Activated CD8-positive, alpha-beta memory T cell treated with anti-CD3 and anti-CD28 coated beads for 4 hours (primary cell): ENCODE measurements around the gene CEP131.

Source experiments
- DNase-seq, 2 donors: peaks; one replicate each; pipeline ENCODE4 v3.0.0-alpha.2; 2020; ENCODE audit warnings: low read depth in 2 of 2

Gene CEP131

DNA sequence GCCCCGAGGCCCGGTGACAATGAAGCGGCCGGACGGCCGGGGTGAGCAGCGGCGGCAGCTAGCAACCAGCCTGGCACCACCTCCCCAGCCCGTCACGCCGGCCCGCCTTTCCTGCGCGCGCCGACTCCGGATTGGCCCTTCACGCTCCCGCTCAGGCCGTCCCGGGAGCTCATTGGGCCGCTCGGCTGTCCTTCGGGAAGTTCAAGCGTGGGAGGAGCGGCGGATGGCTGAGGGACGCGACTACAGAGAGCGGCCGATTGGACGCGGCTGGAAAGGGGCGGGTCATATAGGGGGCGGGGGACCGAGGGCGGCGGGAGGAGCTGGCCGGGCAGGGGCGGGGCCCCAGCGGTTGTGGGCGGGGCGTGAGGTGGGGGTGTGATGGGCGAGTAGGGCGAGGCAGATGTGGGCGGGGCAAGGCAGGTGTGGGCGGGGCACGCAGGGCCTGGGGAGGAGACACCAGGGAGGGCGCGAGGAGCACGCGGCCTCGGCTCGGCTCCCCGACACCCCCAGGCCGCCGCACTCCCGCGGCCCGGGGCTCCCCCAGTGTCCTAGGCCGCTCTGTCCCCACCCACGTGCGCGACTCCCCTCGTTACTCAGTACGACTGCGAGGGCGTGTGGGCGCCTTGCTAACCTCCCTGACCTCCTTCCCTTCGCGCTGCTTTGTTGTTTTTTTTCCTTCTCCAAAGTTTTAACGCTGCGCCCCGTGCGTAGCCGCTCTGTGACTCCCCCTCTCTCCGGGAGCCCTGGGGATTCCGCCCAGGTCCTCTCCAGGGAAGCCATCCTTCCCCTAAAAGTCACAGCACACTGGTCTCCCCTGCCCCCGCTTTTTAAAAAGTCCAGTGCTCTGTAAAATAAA lies at the start of gene CEP131:
Gene CEP131 (minus strand): TSS at position 60 of the 856 bp plus-strand sequence. CDS start 2,909 bp downstream, outside the sequence.
- DNase-seq, result peak; percentile 98 to 99

- DNase-seq, result no peak
Observed at GRCh38 chr17:81271226-81271625, 48.5 kb upstream of the CEP131 start.

DNA sequence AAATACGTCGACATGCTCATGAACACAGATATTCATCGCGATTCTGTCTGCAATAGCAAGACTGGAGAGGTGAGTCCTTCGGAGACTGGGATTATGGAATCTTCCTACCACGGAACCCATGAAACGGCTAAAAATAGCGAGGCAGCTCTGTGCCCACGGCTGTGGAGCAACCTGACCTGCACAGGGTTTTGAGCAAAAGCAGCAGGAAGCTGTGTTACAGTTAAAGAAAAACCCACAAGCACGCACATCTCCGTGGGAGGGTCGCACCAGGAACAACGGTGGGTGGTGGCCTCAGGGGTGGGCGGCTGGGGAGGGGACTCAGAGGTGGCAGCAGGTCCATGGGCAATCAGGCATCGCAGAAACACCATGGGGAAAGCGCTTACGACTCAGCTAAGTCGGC lies 47.5 kb upstream of the CEP131 start:
- no peak for DNase-seq

DNA sequence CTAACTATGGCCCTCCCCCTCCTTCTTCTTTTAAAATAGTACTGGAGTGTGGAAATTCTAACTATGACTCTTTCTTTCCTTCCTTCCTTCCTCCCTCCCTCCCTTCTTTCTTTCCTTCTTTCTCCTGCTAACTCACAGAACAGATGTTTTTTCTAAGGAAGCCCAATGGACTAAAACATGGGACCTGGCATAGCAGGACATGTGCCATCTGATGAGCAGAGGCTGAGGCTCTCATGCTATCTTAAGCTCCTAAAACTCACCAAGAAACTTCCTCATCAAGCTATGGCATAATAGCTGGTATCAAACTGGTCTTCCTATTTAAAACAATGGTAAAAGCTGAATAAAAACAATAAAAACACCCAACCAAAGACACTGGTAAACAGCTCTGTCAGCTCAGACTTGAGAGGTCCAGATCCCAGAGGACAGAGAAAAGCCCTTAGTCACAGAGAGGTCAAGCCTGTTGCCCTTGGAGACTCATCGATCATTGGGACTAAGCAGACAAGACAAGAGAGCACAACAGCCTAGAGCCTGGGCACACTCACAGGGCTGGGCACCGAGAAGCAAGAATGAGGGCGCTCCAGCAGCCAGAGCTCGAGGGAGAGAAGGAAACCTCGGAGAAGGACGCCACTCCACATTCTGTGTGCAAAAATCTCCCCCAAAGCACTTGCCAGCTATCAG lies 44.8 kb upstream of the CEP131 start:
- DNase-seq, result no peak

DNA sequence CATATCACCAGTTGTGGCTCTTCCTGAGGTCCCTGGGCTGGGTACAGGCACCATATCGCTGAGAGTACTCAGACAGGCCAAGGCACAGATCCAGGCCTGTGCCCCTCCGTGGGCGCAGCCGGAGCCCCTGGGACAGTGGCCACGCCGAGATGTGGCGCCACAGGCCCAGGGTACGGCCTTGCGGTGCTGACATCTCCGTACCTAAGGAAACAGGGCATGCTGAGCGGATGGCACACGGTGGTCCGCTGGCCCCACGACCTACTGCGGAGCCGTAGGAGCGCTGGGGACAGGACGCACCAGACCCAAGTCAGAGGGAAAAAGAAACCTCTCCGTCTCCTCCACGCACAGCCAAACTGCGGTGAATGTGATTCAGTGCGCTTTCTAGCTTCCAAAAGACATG lies 42.8 kb upstream of the CEP131 start:
- DNase-seq, result no peak

DNA sequence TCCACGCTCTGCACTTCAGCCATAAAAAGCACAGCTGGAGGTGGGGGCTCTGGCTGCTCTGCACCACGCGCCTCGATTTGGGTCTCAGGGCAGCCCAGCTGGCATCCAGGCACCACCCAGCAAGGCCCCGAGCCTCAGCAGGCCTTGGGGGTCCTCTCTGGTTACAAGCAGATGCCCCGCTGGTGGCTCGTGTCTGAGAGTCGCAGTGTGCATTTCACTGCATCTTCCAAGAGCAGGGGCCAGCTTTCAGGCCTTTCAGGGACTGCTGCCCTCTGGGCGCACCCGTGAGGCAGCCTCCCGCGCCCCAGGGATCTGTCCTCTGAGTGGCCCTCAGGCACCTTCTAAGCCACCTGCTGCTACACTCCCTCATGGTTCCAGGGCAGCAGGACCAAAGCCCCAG lies 41.9 kb upstream of the CEP131 start:
- no peak for DNase-seq

DNA sequence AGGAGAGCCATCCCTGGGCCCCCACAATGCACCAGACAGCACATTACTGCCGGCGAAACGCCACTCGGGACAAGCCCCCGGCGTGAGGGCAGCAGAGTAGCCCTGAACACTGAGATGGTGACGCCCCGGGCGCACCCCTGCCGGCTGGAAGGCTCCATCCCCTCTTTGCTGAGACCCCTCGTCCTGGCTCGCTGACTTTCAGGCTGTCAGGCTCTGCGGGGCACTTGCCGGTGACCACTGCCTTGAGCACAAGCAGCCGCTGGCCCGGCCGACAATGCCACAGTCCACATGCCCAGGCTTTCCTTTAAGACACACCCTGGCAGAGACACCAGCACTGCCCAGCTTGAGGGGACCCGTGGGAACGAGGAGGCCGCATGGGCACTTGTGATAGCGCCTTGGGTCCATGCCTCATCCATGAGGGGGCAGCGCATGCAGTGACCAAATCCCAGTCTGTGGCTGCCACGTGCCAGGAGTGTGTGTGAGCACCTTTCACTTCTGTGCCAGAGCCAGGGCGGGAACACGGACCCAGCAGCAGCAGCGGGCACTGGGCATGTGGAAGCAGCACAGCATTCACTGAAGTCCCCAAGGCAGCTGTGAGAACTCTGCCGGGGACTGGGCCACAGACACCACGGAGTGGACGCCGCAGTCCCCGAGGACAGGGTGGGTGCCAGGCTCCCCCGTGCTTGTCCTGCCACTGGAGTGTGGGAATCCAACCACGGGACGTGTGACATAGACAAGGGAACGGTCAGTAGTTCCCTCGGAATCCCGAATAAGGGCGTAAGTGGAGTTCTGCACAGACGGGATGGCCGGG lies 40.8 kb upstream of the CEP131 start:
- no peak for DNase-seq

DNA sequence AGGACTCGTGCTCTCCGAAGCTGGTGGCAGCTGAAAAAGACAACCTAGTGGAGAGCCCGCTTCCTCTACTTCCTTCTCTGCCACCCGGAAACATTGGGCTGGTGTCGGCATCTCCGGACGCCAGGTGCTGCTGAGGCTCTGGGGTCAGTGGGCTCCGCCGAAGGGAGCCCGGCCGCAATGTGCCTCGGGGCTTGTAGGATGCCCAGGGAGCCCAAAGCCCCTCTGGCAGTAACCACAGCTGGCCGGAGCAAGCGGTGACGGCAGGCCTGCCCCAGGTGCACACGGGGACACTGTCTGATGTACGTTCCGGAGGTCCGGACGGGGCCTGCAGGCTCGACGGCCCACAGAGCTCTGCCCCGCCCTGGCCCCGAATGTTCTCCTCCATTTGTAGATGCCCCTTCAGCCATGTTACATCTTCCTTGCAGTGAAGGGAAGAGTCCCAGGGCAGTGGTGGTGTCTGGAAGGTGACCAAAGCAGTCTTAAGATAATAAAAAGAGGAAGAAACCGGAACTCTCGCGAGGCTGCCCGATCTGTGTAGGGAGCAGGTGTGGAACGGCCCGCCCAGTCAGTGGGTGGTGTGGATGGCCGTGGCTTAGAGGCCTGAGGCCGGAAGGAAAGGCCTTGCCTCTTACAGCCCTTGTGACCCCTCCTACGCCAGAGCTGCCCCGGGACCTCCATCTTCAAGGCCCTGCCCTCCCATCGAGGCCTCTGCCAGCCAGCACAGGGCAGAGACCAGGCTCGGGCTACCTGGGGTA lies 39.0 kb upstream of the CEP131 start:
- DNase-seq, result no peak

- no peak for DNase-seq
Observed at GRCh38 chr17:81261096-81261495, 38.3 kb upstream of the CEP131 start.

GRCh38 chr17:81260641-81261040 lies 37.9 kb upstream of the CEP131 start:
- DNase-seq, result no peak

DNA sequence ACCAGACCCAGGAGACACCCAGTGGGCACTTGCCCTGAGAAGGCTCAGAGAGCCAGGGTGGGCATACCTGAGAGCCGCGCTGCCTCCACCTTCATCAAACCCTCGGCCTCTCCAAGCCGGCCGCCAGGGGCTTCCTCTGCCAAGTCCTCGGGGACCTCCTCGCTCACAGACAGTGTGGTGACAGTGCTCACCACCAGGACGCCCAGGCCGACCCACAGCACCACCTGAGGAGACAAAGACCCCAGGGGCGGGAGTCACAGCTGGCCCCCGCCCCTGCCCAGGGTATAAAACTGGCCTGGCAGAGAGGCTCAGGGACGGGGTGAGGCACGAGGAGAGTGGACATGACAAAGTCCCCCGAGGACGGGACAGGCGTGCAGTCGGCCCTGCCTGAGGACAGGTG lies 37.4 kb upstream of the CEP131 start:
- no peak for DNase-seq

DNA sequence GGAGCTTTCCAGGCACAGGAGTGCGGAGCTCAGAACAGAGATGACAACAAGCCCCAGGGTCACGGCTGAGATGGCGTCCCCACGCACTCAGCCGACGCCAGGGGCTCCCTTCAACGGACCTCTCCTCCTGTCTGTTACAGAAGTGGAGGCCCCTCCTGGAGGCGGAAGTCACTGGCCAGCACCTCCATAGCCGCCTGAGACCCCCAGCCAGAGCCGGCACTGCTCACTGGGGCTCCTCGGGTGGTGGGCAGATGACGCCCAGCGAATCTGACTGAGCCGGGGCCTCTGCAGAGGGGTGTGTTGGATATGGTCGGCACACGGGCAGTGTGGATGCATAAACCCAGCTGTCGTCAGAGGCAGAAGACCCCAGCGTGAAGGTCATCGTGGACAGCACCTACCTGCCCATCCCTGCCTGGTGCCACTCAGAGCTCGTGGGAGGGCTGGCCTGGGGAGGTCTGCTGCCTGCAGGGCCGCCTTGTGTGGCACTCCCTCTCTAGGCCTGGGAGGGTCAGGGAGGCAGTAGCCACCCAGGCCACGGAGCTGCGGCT lies 36.4 kb upstream of the CEP131 start:
- DNase-seq, result no peak

DNA sequence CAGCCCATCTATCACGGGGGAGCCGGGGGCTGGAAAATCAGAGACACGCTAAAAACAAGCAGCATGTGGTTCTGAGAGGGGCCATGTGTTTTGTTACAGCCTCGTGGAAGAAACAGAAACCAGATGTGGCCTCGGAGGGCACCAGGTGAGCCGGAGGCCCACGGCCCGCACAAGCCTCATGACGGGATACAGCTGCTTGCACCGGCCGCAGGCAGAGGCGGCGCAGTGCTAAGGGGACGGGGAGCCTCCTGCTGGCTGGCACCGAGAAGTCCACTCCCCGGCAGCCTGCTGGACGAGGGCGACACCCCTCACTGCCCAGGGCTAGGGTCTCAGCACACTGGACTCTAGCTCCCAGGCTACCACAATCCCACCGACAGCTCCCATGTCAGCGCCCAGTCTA lies 35.5 kb upstream of the CEP131 start:
- DNase-seq, result no peak

- DNase-seq, result no peak
Observed at GRCh38 chr17:81257533-81257932, 34.8 kb upstream of the CEP131 start.

DNA sequence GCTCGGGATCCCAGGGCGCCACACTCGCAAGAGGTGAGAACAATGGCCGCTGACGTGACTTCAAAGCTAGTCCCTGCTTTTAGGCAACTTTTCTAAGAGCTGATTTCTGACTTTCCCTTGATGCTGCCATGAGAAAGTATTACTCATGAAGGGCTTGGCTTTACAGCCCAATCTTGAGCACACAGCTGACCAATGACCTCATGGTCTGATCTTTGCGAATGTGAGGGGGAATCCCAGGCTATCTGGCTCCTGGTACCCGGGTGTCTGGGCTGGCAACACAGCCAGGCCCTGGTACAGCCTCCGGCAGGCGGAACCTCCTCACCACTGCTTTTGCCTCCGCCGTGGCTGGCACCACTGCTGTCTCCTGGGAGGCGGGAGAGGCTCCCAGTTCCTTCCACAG lies 33.9 kb upstream of the CEP131 start:
- DNase-seq, result no peak

DNA sequence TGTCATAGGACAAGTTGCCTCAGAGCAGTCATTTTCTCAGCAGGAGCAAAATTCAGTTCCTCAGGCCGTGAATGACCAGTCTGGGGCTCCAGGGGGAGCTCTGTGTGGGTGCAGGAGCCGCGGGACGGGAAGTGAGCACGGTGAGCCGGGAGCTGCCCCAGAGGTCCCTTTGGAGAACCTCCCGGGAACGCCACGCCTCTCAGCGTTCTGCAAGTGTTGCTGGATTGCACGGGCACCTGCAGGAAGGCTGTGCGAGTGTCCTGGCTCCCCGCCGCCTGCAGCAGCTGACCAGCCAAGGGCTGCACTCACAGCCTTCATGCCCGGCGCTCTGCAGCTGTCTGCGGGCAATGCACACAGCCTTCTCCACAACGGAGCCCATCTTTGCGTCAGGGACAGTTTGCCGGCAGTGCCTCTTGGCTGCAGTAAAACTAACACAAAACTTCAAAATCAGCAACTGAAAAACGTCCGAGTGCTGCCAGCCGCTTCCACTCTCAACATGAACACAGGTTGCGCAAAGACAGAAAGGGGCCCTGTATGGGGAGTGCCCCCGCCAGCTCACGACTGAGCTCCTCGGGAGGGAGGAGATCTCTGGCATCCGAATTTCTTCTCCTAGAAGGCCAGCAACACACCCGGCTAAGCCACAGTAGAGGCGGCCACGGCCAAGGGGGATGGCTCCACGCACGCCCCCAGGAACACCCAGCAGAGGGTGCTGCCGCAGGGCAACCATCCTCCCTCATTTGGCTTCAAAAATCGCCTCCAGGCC lies 32.4 kb upstream of the CEP131 start:
- no peak for DNase-seq

- peak; percentile 34 to 36 for DNase-seq
Observed at GRCh38 chr17:81253358-81254131, 30.8 kb upstream of the CEP131 start.

- DNase-seq, result no peak
Observed at GRCh38 chr17:81252987-81253329, 30.2 kb upstream of the CEP131 start.

- DNase-seq, result no peak
Observed at GRCh38 chr17:81252326-81252986, 29.7 kb upstream of the CEP131 start.
